GM10266 (cell line): Measurements from ENCODE around the gene STXBP5.

Experiments used
- DNase-seq: peaks from one replicate; pipeline ENCODE4 v3.0.0; 2012; ENCODE audit errors: extremely low spot score
- CTCF ChIP-seq: IDR thresholded peaks from 2 replicates; pipeline ENCODE4 v1.5.1; 2012; ENCODE audit warnings: mild to moderate bottlenecking, low read depth; ENCODE audit not compliant: control insufficient read depth, insufficient read depth; ENCODE audit errors: missing control alignments

The STXBP5 gene

GRCh38 chr6:147192278-147192911, 11.8 kb upstream of the STXBP5 start:
- TF ChIP-seq CTCF = no peak
- no peak for DNase-seq

- DNase-seq = no peak
- no peak for TF ChIP-seq CTCF
Observed at GRCh38 chr6:147194652-147195411, 9.4 kb upstream of the STXBP5 start.

- TF ChIP-seq CTCF = no peak
- DNase-seq = no peak
Observed at GRCh38 chr6:147195510-147195909, 8.7 kb upstream of the STXBP5 start.

GRCh38 chr6:147195987-147196386, 8.2 kb upstream of the STXBP5 start:
- no peak for DNase-seq
- no peak for TF ChIP-seq CTCF

- DNase-seq = no peak
- no peak for TF ChIP-seq CTCF
Observed at GRCh38 chr6:147200711-147201110, 3.5 kb upstream of the STXBP5 start.

- no peak for TF ChIP-seq CTCF
- peak; percentile 43 for DNase-seq
Observed at GRCh38 chr6:147201885-147202515, 2.2 kb upstream of the STXBP5 start.
